ENCODE results near the gene COPS7B. TPM values are rescaled to one million over a fixed set of nuclear protein-coding genes. Genes with fewer than 3 reads are reported as not detected.
A peak's percentile ranks its signal among the peaks of the same experiment; 100 is the strongest.
"Not testable (repeated sequence)": the region's sequence is repeated elsewhere in the genome, so short reads cannot be mapped to it uniquely, and the experiment has no call there.

COPS7B gene
- 44.1 TPM for polyA plus RNA-seq (2013, experiment 1 of 2)
- 48.9 TPM for polyA plus RNA-seq (2013, experiment 2 of 2)

GRCh38 chr2:231786177-231786916 is at the start of gene COPS7B:
Gene COPS7B (plus strand): TSS chr2:231786445. CDS start chr2:231788571, 2,126 bp downstream.
- Histone ChIP-seq H3K9me3 (ENCODE audit: insufficient read depth, low read depth, low read length) (no peaks in the 10 kb centered on the region), H3K4me3 (ENCODE audit: low read length) (peak within 1 kb of the TSS; percentile 92), H3K27me3 (ENCODE audit: insufficient read depth, low read length) (no peaks in the 10 kb centered on the region), H3K9ac (ENCODE audit: low read depth, low read length) (peak within 1 kb of the TSS; percentile 95), H3K36me3 (ENCODE audit: insufficient read depth, low read length) (peaks cover 28% of the 10 kb centered on the region), H3K27ac (ENCODE audit: low read depth, low read length) (peak within 1 kb of the TSS; percentile 98), H3K4me1 (ENCODE audit: insufficient read depth, low read length) (peaks cover 14% of the 10 kb centered on the region)
- under 1% methylated on average over 69 of the region's 69 CpGs for WGBS

GRCh38 chr2:231737761-231738160 is 48.5 kb upstream of the COPS7B start:
- Histone ChIP-seq H3K9me3 (ENCODE audit: insufficient read depth, low read depth, low read length) (no peaks in the 10 kb centered on the region), H3K27ac (ENCODE audit: low read depth, low read length) (0 out of 2 replicates have a peak overlapping the region, but pooled peaks have one; percentile 1), H3K36me3 (ENCODE audit: insufficient read depth, low read length) (peaks cover 7% of the 10 kb centered on the region), H3K4me1 (ENCODE audit: insufficient read depth, low read length) (peaks cover 9% of the 10 kb centered on the region; the same call in 1 of the 2 replicates), H3K27me3 (ENCODE audit: insufficient read depth, low read length) (no peaks in the 10 kb centered on the region), H3K4me3 (ENCODE audit: low read length) (no peak overlapping the region), H3K9ac (ENCODE audit: low read depth, low read length) (no peak overlapping the region)
- 93% methylated on average over 7 of the region's 7 CpGs for WGBS

DNA sequence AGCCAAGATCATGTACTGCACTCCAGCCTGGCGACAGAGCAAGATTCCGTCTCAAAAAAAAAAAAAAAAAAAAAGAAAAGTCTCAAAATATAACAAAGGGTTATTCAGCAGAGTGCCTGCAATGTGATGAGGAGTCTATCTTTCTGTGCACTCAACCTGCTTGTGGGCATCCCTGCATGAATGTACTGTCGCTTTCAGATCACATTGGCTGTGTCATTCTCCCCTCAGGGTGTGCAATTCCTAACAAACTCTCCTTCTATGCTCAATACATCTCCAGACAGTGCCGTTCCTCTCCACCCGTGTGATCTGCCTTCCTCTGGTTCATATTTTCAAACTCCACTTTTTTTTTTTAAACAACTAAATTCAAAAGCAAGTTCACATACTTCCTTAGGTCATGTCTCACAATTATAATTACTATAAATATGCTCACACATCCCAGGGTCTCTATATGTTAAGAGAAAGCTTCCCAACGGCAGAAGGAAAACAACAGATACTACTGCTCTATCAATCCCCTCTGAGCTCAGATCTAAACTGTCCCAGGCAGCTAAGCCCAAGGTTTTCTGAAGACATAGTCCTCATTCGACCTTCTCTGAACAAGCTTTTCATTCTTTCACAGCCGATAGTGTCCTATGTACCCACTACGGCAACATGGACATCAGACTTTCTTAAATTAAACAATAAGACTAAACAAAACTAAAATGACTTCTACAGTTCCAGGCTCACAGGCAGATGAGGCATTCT is 42.7 kb upstream of the COPS7B start:
- Histone ChIP-seq H3K9ac (ENCODE audit: low read depth, low read length) (no peak overlapping the region), H3K9me3 (ENCODE audit: insufficient read depth, low read depth, low read length) (no peaks in the 10 kb centered on the region), H3K27ac (ENCODE audit: low read depth, low read length) (no peak overlapping the region), H3K36me3 (ENCODE audit: insufficient read depth, low read length) (no peaks in the 10 kb centered on the region), H3K4me3 (ENCODE audit: low read length) (no peak overlapping the region), H3K27me3 (ENCODE audit: insufficient read depth, low read length) (no peaks in the 10 kb centered on the region), H3K4me1 (ENCODE audit: insufficient read depth, low read length) (peaks cover 18% of the 10 kb centered on the region; the same call in 1 of the 2 replicates)
- WGBS = 95% methylated on average over 9 of the region's 9 CpGs

DNA sequence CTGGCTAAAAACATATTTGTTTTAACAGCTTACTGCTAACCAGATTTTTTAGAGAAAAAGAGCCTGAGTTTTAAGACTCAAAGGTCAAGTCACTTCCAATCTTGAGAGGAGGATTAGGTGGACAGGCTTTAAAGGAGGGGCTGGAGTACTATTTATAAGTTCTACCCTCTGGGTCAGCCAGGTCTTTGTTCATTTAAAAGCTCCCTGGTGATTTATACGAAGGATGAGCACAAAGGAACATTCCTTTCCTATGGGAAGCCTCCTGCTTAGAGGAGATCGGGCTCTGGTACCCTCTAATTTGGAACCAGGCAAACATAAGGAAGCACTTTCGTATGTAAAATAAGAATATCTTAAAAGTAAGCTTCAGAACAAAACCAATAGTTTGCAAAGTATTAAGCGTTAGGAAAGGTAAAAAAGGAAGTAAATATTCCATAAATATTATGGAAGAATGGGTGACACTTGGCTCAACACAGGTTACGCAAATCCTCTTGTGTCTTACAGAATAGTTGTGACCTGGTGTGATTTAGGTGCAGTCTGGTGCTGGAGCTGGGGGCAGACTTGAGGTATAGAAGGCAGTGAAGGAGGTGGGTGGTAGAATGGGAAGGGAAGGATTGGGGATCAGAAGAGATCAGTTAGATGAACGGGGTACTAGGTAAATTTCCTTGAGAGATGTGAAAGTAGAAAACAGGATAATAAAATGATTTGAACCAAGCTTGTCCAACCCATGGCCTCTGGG is 40.8 kb upstream of the COPS7B start:
- Histone ChIP-seq H3K9ac (ENCODE audit: low read depth, low read length) (no peak overlapping the region), H3K36me3 (ENCODE audit: insufficient read depth, low read length) (no peaks in the 10 kb centered on the region), H3K27ac (ENCODE audit: low read depth, low read length) (peak overlapping the region; percentile 27; the same call in 1 of the 2 replicates), H3K4me3 (ENCODE audit: low read length) (no peak overlapping the region), H3K4me1 (ENCODE audit: insufficient read depth, low read length) (peaks cover 18% of the 10 kb centered on the region), H3K27me3 (ENCODE audit: insufficient read depth, low read length) (no peaks in the 10 kb centered on the region), H3K9me3 (ENCODE audit: insufficient read depth, low read depth, low read length) (no peaks in the 10 kb centered on the region)
- 54% methylated on average over 5 of the region's 6 CpGs for WGBS

DNA sequence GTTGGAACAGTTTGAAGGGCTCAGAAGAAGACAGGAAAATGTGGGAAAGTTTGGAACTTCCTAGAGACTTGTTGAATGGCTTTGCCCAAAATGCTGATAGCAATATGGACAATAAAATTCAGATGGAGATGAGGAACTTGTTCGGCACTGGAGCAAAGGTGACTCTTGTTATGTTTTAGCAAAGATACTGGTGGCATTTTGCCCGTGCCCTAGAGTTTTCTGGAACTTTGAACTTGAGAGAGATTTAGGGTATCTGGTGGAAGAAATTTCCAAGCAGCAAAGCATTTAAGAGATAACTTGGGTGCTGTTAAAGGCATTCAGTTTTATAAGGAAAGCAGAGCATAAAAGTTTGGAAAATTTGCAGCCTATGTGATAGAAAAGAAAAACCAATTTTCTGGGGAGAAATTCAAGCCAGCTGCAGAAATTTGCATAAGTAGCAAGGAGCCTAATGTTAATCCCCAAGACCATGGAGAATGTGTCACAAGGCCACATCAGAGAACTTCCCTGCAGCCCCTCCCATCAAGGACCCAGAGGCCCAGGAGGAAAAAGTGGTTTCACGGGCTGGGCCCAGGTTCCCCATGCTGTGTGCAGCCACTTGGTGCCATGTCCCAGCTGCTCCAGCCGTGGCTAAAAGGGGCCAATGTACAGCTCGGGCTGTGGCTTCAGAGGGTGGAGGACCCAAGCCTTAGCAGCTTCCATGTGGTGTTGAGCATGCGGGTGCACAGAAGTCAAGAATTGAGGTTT is 37.9 kb upstream of the COPS7B start:
- H3K4me1 ChIP-seq (ENCODE audit: insufficient read depth, low read length) = peaks cover 18% of the 10 kb centered on the region
- not testable (repeated sequence) for H3K27me3 ChIP-seq (ENCODE audit: insufficient read depth, low read length); H3K27ac ChIP-seq (ENCODE audit: low read depth, low read length); H3K4me3 ChIP-seq (ENCODE audit: low read length); H3K9ac ChIP-seq (ENCODE audit: low read depth, low read length); H3K9me3 ChIP-seq (ENCODE audit: insufficient read depth, low read depth, low read length); H3K36me3 ChIP-seq (ENCODE audit: insufficient read depth, low read length)
- 88% methylated on average over 6 of the region's 6 CpGs for WGBS

GRCh38 chr2:231749016-231749415 is 37.2 kb upstream of the COPS7B start:
- not testable (repeated sequence) for H3K27ac ChIP-seq (ENCODE audit: low read depth, low read length); H3K9ac ChIP-seq (ENCODE audit: low read depth, low read length); H3K27me3 ChIP-seq (ENCODE audit: insufficient read depth, low read length); H3K9me3 ChIP-seq (ENCODE audit: insufficient read depth, low read depth, low read length); H3K36me3 ChIP-seq (ENCODE audit: insufficient read depth, low read length); H3K4me3 ChIP-seq (ENCODE audit: low read length)
- peaks cover 13% of the 10 kb centered on the region for H3K4me1 ChIP-seq (ENCODE audit: insufficient read depth, low read length)
- WGBS = 93% methylated on average over 10 of the region's 10 CpGs

- Histone ChIP-seq H3K27ac (ENCODE audit: low read depth, low read length) (no peak overlapping the region), H3K9ac (ENCODE audit: low read depth, low read length) (no peak overlapping the region), H3K9me3 (ENCODE audit: insufficient read depth, low read depth, low read length) (no peaks in the 10 kb centered on the region), H3K4me3 (ENCODE audit: low read length) (no peak overlapping the region), H3K27me3 (ENCODE audit: insufficient read depth, low read length) (no peaks in the 10 kb centered on the region), H3K36me3 (ENCODE audit: insufficient read depth, low read length) (no peaks in the 10 kb centered on the region), H3K4me1 (ENCODE audit: insufficient read depth, low read length) (no peaks in the 10 kb centered on the region; the same call in 1 of the 2 replicates)
- WGBS = 96% methylated on average over 4 of the region's 4 CpGs
Observed at GRCh38 chr2:231751042-231751815, 35.0 kb upstream of the COPS7B start.

GRCh38 chr2:231752061-231752460 is 34.2 kb upstream of the COPS7B start:
- no peaks in the 10 kb centered on the region for H3K9me3 ChIP-seq (ENCODE audit: insufficient read depth, low read depth, low read length)
- no peaks in the 10 kb centered on the region for H3K36me3 ChIP-seq (ENCODE audit: insufficient read depth, low read length)
- H3K9ac ChIP-seq (ENCODE audit: low read depth, low read length) = no peak overlapping the region
- no peak overlapping the region for H3K27ac ChIP-seq (ENCODE audit: low read depth, low read length)
- H3K4me1 ChIP-seq (ENCODE audit: insufficient read depth, low read length) = no peaks in the 10 kb centered on the region; the same call in 1 of the 2 replicates
- H3K4me3 ChIP-seq (ENCODE audit: low read length) = no peak overlapping the region
- whole genome bisulfite sequencing = 100% methylated on average over 2 of the region's 2 CpGs
- no peaks in the 10 kb centered on the region for H3K27me3 ChIP-seq (ENCODE audit: insufficient read depth, low read length)

- no peak overlapping the region for H3K9ac ChIP-seq (ENCODE audit: low read depth, low read length)
- no peak overlapping the region for H3K27ac ChIP-seq (ENCODE audit: low read depth, low read length)
- H3K4me1 ChIP-seq (ENCODE audit: insufficient read depth, low read length) = no peaks in the 10 kb centered on the region
- no peaks in the 10 kb centered on the region for H3K36me3 ChIP-seq (ENCODE audit: insufficient read depth, low read length)
- no peaks in the 10 kb centered on the region for H3K27me3 ChIP-seq (ENCODE audit: insufficient read depth, low read length)
- H3K9me3 ChIP-seq (ENCODE audit: insufficient read depth, low read depth, low read length) = no peaks in the 10 kb centered on the region
- WGBS = 85% methylated on average over 2 of the region's 2 CpGs
- H3K4me3 ChIP-seq (ENCODE audit: low read length) = no peak overlapping the region
Observed at GRCh38 chr2:231761735-231762134, 24.5 kb upstream of the COPS7B start.

GRCh38 chr2:231764124-231764523 is 22.1 kb upstream of the COPS7B start:
- no peak overlapping the region for H3K4me3 ChIP-seq (ENCODE audit: low read length)
- no peaks in the 10 kb centered on the region for H3K4me1 ChIP-seq (ENCODE audit: insufficient read depth, low read length)
- H3K9ac ChIP-seq (ENCODE audit: low read depth, low read length) = no peak overlapping the region
- no peak overlapping the region for H3K27ac ChIP-seq (ENCODE audit: low read depth, low read length)
- no peaks in the 10 kb centered on the region for H3K27me3 ChIP-seq (ENCODE audit: insufficient read depth, low read length)
- H3K9me3 ChIP-seq (ENCODE audit: insufficient read depth, low read depth, low read length) = no peaks in the 10 kb centered on the region
- no peaks in the 10 kb centered on the region for H3K36me3 ChIP-seq (ENCODE audit: insufficient read depth, low read length)
